WERI-Rb-1 (cell line): Measurements from ENCODE around the gene RASA3.

Source experiments
- DNase-seq: peaks from one replicate; pipeline ENCODE4 v3.0.0-alpha.2; 2020
- H3K27ac ChIP-seq: fragments of 250-450 bp; sonication (Bioruptor Pico); 2 replicates; pipeline ENCODE4 v1.5.1; 2020; ENCODE audit warnings: mild to moderate bottlenecking, moderate library complexity
- H3K27me3 ChIP-seq: fragments of 250-450 bp; sonication (Bioruptor Pico); 2 replicates; pipeline ENCODE4 v1.5.1; 2021; ENCODE audit warnings: mild to moderate bottlenecking, low read depth, moderate library complexity; ENCODE audit not compliant: insufficient read depth, severe bottlenecking
- H3K36me3 ChIP-seq: fragments of 250-450 bp; sonication (Bioruptor Pico); 2 replicates; pipeline ENCODE4 v1.5.1; 2020; ENCODE audit warnings: mild to moderate bottlenecking, moderate library complexity
- H3K4me3 ChIP-seq: 2 replicates; pipeline ENCODE4 v1.5.1; 2011; ENCODE audit warnings: low read depth, mild to moderate bottlenecking, control low read depth, low read length
- H3K9me3 ChIP-seq: fragments of 250-450 bp; sonication (Bioruptor Pico); 2 replicates; pipeline ENCODE4 v1.5.1; 2021; ENCODE audit warnings: mild to moderate bottlenecking, moderate library complexity; ENCODE audit not compliant: severe bottlenecking
- CTCF ChIP-seq: IDR thresholded peaks from 2 replicates; pipeline ENCODE4 v1.5.1; 2011; ENCODE audit warnings: low read depth, mild to moderate bottlenecking, control low read depth, inconsistent platforms, low read length

The RASA3 gene

GRCh38 chr13:114080739-114081561 lies 51.5 kb downstream of the RASA3 start:
- no peaks in the 10 kb centered on the region for H3K27me3 ChIP-seq
- no peak for DNase-seq
- no peaks in the 10 kb centered on the region for H3K9me3 ChIP-seq
- H3K4me3 ChIP-seq: no peak overlapping the region
- H3K27ac ChIP-seq: no peak overlapping the region
- no peak for TF ChIP-seq CTCF
- no peaks in the 10 kb centered on the region for H3K36me3 ChIP-seq

- Histone ChIP-seq H3K9me3 (no peaks in the 10 kb centered on the region), H3K27me3 (no peaks in the 10 kb centered on the region), H3K4me3 (no peak overlapping the region), H3K36me3 (no peaks in the 10 kb centered on the region), H3K27ac (no peak overlapping the region)
- no peak for DNase-seq
- TF ChIP-seq CTCF: no peak
Measured at GRCh38 chr13:114079601-114080536, 52.6 kb downstream of the RASA3 start.

- DNase-seq: no peak
- Histone ChIP-seq H3K27ac (no peak overlapping the region), H3K4me3 (no peak overlapping the region), H3K27me3 (no peaks in the 10 kb centered on the region), H3K9me3 (no peaks in the 10 kb centered on the region), H3K36me3 (no peaks in the 10 kb centered on the region)
- TF ChIP-seq CTCF: no peak
Measured at GRCh38 chr13:114078461-114079451, 53.7 kb downstream of the RASA3 start.

GRCh38 chr13:114077933-114078325 lies 54.5 kb downstream of the RASA3 start:
- Histone ChIP-seq H3K27ac (no peak overlapping the region), H3K4me3 (no peak overlapping the region), H3K27me3 (no peaks in the 10 kb centered on the region)

More at GRCh38 chr13:114077933-114078325, 54.5 kb downstream of the RASA3 start:
- DNase-seq: no peak
- Histone ChIP-seq H3K36me3 (no peaks in the 10 kb centered on the region), H3K9me3 (no peaks in the 10 kb centered on the region)
- TF ChIP-seq CTCF: no peak
